Calu3 (cell line): ENCODE data around the gene CLBA1. TPM values are rescaled to one million over a fixed set of nuclear protein-coding genes. Genes with fewer than 3 reads are reported as not detected.
A peak's percentile ranks its signal among the peaks of the same experiment; 100 is the strongest.
"Not testable (repeated sequence)": the region's sequence is repeated elsewhere in the genome, so short reads cannot be mapped to it uniquely, and the experiment has no call there.

Experiments used
- BruUV-seq: library from RNA; stranded (reverse); fragments of 400-500 nt; replicated peaks from 2 replicates; lab custom pipeline; 2021; lab: Mats Ljungman, UMichigan
- CTCF ChIA-PET: fragments of 300-600 bp; sonication (Branson Sonifier 250); formaldehyde crosslinking; loops from one replicate; lab custom pipeline; 2022; ENCODE audit warnings: antibody characterized with exemption; lab: Charles Lee
- DNase-seq: peaks from one replicate; pipeline ENCODE4 v3.0.0; 2022
- H3K27ac Mint-ChIP-seq: one replicate; pipeline ENCODE4 v1.8.0; 2022; ENCODE audit warnings: mixed read lengths; ENCODE audit not compliant: unreplicated experiment
- H3K27me3 Mint-ChIP-seq: one replicate; pipeline ENCODE4 v1.8.0; 2022; ENCODE audit warnings: mixed read lengths; ENCODE audit not compliant: unreplicated experiment
- H3K36me3 Mint-ChIP-seq: one replicate; pipeline ENCODE4 v1.8.0; 2022; ENCODE audit warnings: mild to moderate bottlenecking, moderate library complexity, mixed read lengths; ENCODE audit not compliant: insufficient read depth, unreplicated experiment
- H3K4me1 Mint-ChIP-seq: one replicate; pipeline ENCODE4 v1.8.0; 2022; ENCODE audit warnings: mild to moderate bottlenecking, low read depth, mixed read lengths; ENCODE audit not compliant: unreplicated experiment
- H3K4me3 Mint-ChIP-seq: one replicate; pipeline ENCODE4 v1.8.0; 2022; ENCODE audit warnings: mild to moderate bottlenecking, low read depth, moderate library complexity, mixed read lengths; ENCODE audit not compliant: unreplicated experiment
- H3K9me3 Mint-ChIP-seq: one replicate; pipeline ENCODE4 v1.8.0; 2022; ENCODE audit warnings: low read depth, mixed read lengths; ENCODE audit not compliant: unreplicated experiment
- intact Hi-C: fragments of 100-400 bp; cut with micrococcal nuclease; formaldehyde crosslinking; loops from one replicate; pipeline ENCODE4 v1.10.0; 2022; ENCODE audit not compliant: unreplicated experiment
- total RNA-seq: library from RNA; stranded (reverse); gene quantifications from 2 replicates; pipeline ENCODE4 v1.2.3, GENCODE V29; 2022
- TF ChIP-seq, protein P1 (sequence below): fragments of 200-600 bp; IDR thresholded peaks from one replicate; pipeline ENCODE4 v1.8.0; 2022; ENCODE audit warnings: antibody characterized with exemption; ENCODE audit not compliant: unreplicated experiment

The CLBA1 gene
- total RNA-seq, 1 experiment from 2014 or later: 12.8 TPM

DNA sequence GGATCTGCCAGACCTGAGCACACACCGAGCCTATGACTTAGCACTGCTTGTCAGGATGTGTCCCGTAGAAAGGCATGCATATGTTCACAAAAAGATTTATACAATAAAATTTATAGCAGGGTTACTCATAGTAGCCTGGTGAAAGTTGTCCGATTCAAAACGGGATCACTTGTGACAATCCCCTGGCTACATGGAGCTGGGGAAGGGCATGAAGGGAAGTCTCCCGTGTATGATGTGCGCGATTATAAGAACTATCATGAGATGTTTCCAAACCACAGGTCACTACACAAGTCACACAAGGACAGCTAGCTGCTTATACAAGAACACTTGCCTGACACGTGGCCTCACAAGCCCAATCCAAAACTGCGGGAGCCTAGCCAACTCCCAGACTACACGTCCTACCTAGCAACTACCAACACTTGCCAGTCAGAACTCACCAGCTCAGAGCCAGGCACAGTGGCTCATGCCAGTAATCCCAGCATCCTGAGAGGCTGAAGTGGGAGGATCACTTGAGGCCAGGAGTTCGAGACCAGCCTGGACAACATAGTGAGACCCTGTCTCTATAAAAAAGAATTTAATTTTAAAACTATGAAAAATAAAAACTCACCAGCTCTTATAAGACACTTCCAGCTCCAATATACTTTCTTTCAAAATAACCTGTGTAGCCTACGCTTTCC, 42.8 kb downstream of the CLBA1 start:
- peaks cover 15% of the 10 kb centered on the region for H3K4me1 Mint-ChIP-seq
- peaks cover 13% of the 10 kb centered on the region for H3K36me3 Mint-ChIP-seq
- no peak for DNase-seq
- BruUV-seq: no TSS peak
- peaks cover 2% of the 10 kb centered on the region for H3K9me3 Mint-ChIP-seq
- intact Hi-C loops: no loop called here
- no peak overlapping the region for H3K27ac Mint-ChIP-seq
- TF ChIP-seq, protein P1, sequence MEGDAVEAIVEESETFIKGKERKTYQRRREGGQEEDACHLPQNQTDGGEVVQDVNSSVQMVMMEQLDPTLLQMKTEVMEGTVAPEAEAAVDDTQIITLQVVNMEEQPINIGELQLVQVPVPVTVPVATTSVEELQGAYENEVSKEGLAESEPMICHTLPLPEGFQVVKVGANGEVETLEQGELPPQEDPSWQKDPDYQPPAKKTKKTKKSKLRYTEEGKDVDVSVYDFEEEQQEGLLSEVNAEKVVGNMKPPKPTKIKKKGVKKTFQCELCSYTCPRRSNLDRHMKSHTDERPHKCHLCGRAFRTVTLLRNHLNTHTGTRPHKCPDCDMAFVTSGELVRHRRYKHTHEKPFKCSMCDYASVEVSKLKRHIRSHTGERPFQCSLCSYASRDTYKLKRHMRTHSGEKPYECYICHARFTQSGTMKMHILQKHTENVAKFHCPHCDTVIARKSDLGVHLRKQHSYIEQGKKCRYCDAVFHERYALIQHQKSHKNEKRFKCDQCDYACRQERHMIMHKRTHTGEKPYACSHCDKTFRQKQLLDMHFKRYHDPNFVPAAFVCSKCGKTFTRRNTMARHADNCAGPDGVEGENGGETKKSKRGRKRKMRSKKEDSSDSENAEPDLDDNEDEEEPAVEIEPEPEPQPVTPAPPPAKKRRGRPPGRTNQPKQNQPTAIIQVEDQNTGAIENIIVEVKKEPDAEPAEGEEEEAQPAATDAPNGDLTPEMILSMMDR: no peak
- H3K27me3 Mint-ChIP-seq: no peaks in the 10 kb centered on the region
- H3K4me3 Mint-ChIP-seq: no peak overlapping the region
- CTCF ChIA-PET: no interaction called here

GRCh38 chr14:105029402-105029801, 43.8 kb downstream of the CLBA1 start:
- peaks cover 2% of the 10 kb centered on the region for H3K9me3 Mint-ChIP-seq
- peaks cover 23% of the 10 kb centered on the region for H3K36me3 Mint-ChIP-seq
- no peak overlapping the region for H3K4me3 Mint-ChIP-seq
- no TSS peak for BruUV-seq
- CTCF ChIA-PET: no interaction called here
- TF ChIP-seq, protein P1: no peak
- intact Hi-C loops: no loop called here
- DNase-seq: no peak
- H3K4me1 Mint-ChIP-seq: peaks cover 9% of the 10 kb centered on the region
- H3K27ac Mint-ChIP-seq: no peak overlapping the region
- H3K27me3 Mint-ChIP-seq: no peaks in the 10 kb centered on the region

DNA sequence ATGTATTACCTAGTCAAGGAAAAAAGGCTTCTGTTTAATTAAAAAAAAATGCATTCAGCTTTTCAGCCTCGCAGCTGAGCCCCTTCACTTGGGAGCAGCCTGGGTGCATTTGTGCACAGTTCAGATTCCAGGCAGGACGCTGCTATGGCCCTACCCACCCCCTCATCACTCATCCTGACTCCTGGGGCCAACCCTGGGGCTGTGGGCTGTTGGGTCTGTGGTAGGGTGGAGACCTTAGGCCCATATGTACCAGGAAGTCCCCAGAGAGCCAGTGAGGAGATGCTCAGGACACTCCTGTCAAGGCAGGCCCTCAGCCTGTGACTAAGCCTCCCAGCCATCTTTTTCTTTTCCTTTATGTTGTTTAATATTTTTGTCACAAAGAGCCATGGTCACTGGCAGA, 44.6 kb downstream of the CLBA1 start:
- no peaks in the 10 kb centered on the region for H3K27me3 Mint-ChIP-seq

GRCh38 chr14:105030836-105031396, 45.3 kb downstream of the CLBA1 start:
- H3K27ac Mint-ChIP-seq: no peak overlapping the region
- peaks cover 36% of the 10 kb centered on the region for H3K36me3 Mint-ChIP-seq
- intact Hi-C loops: no loop called here
- DNase-seq: no peak
- CTCF ChIA-PET: interaction anchor here (1.7 kb wide), 1 partner anchor 11 kb away, joined by 5 read pairs; no protein-coding TSS in a partner anchor
- peaks cover 9% of the 10 kb centered on the region for H3K4me1 Mint-ChIP-seq
- no peak overlapping the region for H3K4me3 Mint-ChIP-seq
- no peaks in the 10 kb centered on the region for H3K27me3 Mint-ChIP-seq
- H3K9me3 Mint-ChIP-seq: peaks cover 2% of the 10 kb centered on the region
- BruUV-seq: no TSS peak
- TF ChIP-seq, protein P1: no peak

More for the DNA sequence above, 44.6 kb downstream of the CLBA1 start:
- TF ChIP-seq, protein P1: no peak
- CTCF ChIA-PET: no interaction called here
- Mint-ChIP-seq H3K27ac (no peak overlapping the region), H3K36me3 (peaks cover 31% of the 10 kb centered on the region), H3K4me3 (no peak overlapping the region), H3K9me3 (peaks cover 2% of the 10 kb centered on the region), H3K4me1 (peaks cover 9% of the 10 kb centered on the region)
- intact Hi-C loops: no loop called here
- DNase-seq: no peak
- BruUV-seq: no TSS peak

- H3K4me1 Mint-ChIP-seq, H3K9me3 Mint-ChIP-seq, intact Hi-C loops, H3K27me3 Mint-ChIP-seq, BruUV-seq: not testable (repeated sequence)
- peak; percentile 75 for DNase-seq
- H3K27ac Mint-ChIP-seq: peak overlapping the region; percentile 99
- peaks cover 46% of the 10 kb centered on the region for H3K36me3 Mint-ChIP-seq
- CTCF ChIA-PET: interaction anchor here (1.0 to 1.7 kb wide), 3 partner anchors 10 to 59 kb away, joined by 3 to 5 read pairs (median 4); no protein-coding TSS in a partner anchor
- H3K4me3 Mint-ChIP-seq: peak overlapping the region; percentile 94
Observed at GRCh38 chr14:105032451-105032901, 46.9 kb downstream of the CLBA1 start.

- CTCF ChIA-PET, H3K9me3 Mint-ChIP-seq, intact Hi-C loops, DNase-seq, H3K4me1 Mint-ChIP-seq, BruUV-seq, H3K27me3 Mint-ChIP-seq: not testable (repeated sequence)
- H3K36me3 Mint-ChIP-seq: peaks cover 46% of the 10 kb centered on the region
- peak overlapping the region; percentile 94 for H3K4me3 Mint-ChIP-seq
- H3K27ac Mint-ChIP-seq: peak overlapping the region; percentile 99
Observed at GRCh38 chr14:105033412-105033900, 47.9 kb downstream of the CLBA1 start.
